Measurements from ENCODE around the gene DNAH1. TPM values are rescaled to one million over a fixed set of nuclear protein-coding genes. Genes with fewer than 3 reads are reported as not detected.

DNAH1 gene
- total RNA-seq, 1 donor from 2014 or later = 7.3 TPM

- DNase-seq (ENCODE audit: extremely low spot score, unreplicated experiment) = no peak
- Mint-ChIP-seq H3K36me3 (peaks cover 6% of the 10 kb centered on the region), H3K4me1 (ENCODE audit: unreplicated experiment) (no peaks in the 10 kb centered on the region), H3K9me3 (no peaks in the 10 kb centered on the region), H3K4me3 (no peak overlapping the region), H3K27me3 (no peaks in the 10 kb centered on the region), H3K27ac (no peak overlapping the region)
- TF ChIP-seq, protein P1, sequence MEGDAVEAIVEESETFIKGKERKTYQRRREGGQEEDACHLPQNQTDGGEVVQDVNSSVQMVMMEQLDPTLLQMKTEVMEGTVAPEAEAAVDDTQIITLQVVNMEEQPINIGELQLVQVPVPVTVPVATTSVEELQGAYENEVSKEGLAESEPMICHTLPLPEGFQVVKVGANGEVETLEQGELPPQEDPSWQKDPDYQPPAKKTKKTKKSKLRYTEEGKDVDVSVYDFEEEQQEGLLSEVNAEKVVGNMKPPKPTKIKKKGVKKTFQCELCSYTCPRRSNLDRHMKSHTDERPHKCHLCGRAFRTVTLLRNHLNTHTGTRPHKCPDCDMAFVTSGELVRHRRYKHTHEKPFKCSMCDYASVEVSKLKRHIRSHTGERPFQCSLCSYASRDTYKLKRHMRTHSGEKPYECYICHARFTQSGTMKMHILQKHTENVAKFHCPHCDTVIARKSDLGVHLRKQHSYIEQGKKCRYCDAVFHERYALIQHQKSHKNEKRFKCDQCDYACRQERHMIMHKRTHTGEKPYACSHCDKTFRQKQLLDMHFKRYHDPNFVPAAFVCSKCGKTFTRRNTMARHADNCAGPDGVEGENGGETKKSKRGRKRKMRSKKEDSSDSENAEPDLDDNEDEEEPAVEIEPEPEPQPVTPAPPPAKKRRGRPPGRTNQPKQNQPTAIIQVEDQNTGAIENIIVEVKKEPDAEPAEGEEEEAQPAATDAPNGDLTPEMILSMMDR (conservative IDR thresholded peaks at IDR 0.05) = no peak
Observed at GRCh38 chr3:52361454-52361853, 45.3 kb downstream of the DNAH1 start.

DNA sequence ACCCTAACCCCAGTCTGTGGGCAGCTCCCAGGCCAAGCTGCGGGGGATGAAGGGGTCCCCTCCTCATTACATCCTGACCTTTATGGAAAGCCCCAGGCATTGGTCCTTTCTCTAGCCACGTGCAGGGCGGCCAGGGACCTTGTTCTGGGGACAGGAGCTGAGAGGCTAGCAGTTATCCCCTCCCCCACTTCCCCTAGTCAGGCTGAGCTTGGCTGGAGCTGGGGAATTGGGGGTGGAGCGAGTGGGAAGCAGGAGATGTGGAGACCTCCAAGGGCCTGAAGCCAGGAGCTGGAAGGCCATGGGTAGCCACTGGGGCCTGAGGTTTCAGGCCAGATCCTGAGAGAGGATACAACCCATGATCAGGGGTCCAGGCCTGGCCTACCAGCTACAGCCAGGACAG is 45.8 kb downstream of the DNAH1 start:
- Mint-ChIP-seq H3K27me3 (no peaks in the 10 kb centered on the region), H3K9me3 (no peaks in the 10 kb centered on the region), H3K27ac (no peak overlapping the region), H3K4me3 (no peak overlapping the region), H3K36me3 (peaks cover 6% of the 10 kb centered on the region), H3K4me1 (ENCODE audit: unreplicated experiment) (no peaks in the 10 kb centered on the region)
- TF ChIP-seq, protein P1 (conservative IDR thresholded peaks at IDR 0.05) = no peak
- no peak for DNase-seq (ENCODE audit: extremely low spot score, unreplicated experiment)

DNA sequence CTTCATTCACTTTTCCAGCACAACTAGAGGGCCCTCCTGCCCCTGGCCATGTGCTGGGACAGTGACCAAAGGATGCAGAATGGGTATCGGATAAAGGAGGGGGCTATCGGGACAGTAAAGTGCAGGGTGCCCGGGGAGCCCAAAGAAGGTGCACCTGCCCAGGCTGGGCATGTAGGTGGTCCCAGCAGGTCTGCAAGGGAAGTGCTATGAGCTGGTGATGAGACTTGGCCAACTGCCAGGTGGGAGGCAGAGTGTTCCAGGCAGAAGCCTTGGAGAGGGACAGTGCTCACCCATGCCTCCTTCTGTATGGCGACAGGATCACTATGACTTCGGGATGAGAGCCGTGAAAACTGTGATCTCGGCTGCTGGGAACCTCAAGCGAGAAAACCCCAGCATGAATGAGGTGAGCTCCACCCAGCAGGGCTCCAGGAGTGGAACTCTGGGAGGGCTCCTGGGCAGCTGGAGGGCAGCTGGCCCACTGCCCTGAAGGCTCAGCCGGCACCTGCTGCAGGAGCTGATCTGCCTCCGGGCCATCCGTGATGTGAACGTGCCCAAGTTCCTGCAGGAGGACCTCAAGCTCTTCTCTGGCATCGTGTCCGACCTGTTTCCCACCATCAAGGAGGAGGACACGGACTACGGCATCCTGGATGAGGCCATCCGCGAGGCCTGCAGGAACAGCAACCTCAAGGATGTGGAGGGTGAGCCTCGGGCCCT is 48.4 kb downstream of the DNAH1 start:
- no peak overlapping the region for H3K4me3 Mint-ChIP-seq
- H3K27me3 Mint-ChIP-seq = no peaks in the 10 kb centered on the region
- DNase-seq (ENCODE audit: extremely low spot score, unreplicated experiment) = no peak
- TF ChIP-seq, protein P1 (conservative IDR thresholded peaks at IDR 0.05) = no peak
- no peaks in the 10 kb centered on the region for H3K9me3 Mint-ChIP-seq
- peaks cover 6% of the 10 kb centered on the region for H3K36me3 Mint-ChIP-seq
- H3K27ac Mint-ChIP-seq = peak overlapping the region; percentile 14
- peaks cover 9% of the 10 kb centered on the region for H3K4me1 Mint-ChIP-seq (ENCODE audit: unreplicated experiment)

DNA sequence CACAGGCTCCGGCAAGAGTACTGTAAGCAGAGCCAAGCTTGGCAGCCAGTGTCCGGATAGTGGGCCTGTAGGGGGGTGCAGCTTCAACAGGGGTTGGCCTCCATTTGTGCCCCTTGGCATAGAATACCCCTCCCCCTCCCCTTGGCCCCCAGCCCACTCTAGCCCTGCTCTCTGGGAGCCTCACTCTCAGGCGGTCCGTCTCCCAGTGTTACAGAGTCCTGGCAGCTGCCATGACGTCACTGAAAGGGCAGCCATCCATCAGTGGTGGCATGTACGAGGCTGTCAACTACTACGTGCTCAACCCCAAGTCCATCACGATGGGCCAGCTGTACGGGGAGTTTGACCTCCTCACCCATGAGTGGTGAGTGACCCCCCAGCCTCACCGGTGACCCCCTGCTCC is 50.4 kb downstream of the DNAH1 start:
- Mint-ChIP-seq H3K4me1 (ENCODE audit: unreplicated experiment) (peaks cover 9% of the 10 kb centered on the region), H3K27me3 (no peaks in the 10 kb centered on the region), H3K9me3 (no peaks in the 10 kb centered on the region), H3K4me3 (no peak overlapping the region), H3K27ac (no peak overlapping the region), H3K36me3 (peaks cover 6% of the 10 kb centered on the region)
- TF ChIP-seq, protein P1 (conservative IDR thresholded peaks at IDR 0.05) = no peak
- DNase-seq (ENCODE audit: extremely low spot score, unreplicated experiment) = no peak

- Mint-ChIP-seq H3K27ac (no peak overlapping the region), H3K36me3 (peaks cover 6% of the 10 kb centered on the region), H3K4me3 (no peak overlapping the region), H3K4me1 (ENCODE audit: unreplicated experiment) (peaks cover 10% of the 10 kb centered on the region), H3K9me3 (no peaks in the 10 kb centered on the region), H3K27me3 (peaks cover 5% of the 10 kb centered on the region)
- TF ChIP-seq, protein P1 (conservative IDR thresholded peaks at IDR 0.05) = no peak
- no peak for DNase-seq (ENCODE audit: extremely low spot score, unreplicated experiment)
Observed at GRCh38 chr3:52367891-52368880, 52.1 kb downstream of the DNAH1 start.

Measured in type B pancreatic cell (in vitro differentiated cells).